ENCODE results near the gene KSR1.

DNA sequence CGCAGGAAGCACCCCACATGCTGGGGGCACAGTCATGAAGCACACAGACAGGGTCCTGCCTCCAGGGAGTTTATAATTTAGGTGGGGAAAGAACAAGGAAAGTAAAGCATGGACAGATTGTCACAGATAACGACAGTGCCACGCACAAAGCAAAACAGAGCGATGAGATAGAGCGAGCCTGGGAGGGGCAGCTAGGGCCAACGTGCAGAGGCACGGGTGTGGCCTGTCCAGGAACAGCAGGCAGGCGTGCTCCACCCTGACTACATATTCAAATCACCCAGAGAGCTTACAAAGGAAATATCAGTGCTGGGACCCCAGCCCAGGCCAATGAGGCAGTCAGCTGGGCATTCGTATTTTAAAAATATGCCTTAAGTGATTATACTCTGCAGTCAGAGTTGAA is 191.5 kb downstream of the KSR1 start:
- TF ChIP-seq, protein P1, sequence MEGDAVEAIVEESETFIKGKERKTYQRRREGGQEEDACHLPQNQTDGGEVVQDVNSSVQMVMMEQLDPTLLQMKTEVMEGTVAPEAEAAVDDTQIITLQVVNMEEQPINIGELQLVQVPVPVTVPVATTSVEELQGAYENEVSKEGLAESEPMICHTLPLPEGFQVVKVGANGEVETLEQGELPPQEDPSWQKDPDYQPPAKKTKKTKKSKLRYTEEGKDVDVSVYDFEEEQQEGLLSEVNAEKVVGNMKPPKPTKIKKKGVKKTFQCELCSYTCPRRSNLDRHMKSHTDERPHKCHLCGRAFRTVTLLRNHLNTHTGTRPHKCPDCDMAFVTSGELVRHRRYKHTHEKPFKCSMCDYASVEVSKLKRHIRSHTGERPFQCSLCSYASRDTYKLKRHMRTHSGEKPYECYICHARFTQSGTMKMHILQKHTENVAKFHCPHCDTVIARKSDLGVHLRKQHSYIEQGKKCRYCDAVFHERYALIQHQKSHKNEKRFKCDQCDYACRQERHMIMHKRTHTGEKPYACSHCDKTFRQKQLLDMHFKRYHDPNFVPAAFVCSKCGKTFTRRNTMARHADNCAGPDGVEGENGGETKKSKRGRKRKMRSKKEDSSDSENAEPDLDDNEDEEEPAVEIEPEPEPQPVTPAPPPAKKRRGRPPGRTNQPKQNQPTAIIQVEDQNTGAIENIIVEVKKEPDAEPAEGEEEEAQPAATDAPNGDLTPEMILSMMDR (conservative IDR thresholded peaks at IDR 0.05), result no peak
- TF ChIP-seq ZFX (IDR thresholded peaks at IDR 0.05), result no peak
